Activated CD8-positive, alpha-beta T cell treated with anti-CD3 and anti-CD28 coated beads, Interleukin-2, amount 10 ng/mL, durations not matched to agents 7 days and 5 days (primary cell): ENCODE measurements around the gene SLC29A3. TPM values are rescaled to one million over a fixed set of nuclear protein-coding genes. Genes with fewer than 3 reads are reported as not detected.

Source experiments
- ATAC-seq: fragments of 150-1000 bp; cut with Tn5 transposase; one replicate; pipeline ENCODE4 v1.10.0; 2021; ENCODE audit warnings: moderate library complexity
- CTCF ChIA-PET: fragments of 350-600 bp; sonication (Branson Sonifier 250); formaldehyde crosslinking; loops from one replicate; lab custom pipeline; 2021; ENCODE audit warnings: antibody characterized with exemption; lab: Charles Lee
- POLR2A ChIA-PET: fragments of 350-600 bp; sonication (Branson Sonifier 250); formaldehyde crosslinking; loops from one replicate; lab custom pipeline; 2021; ENCODE audit warnings: antibody characterized with exemption; lab: Charles Lee
- DNase-seq: peaks from one replicate; pipeline ENCODE4 v3.0.0-alpha.2; 2020
- H3K27ac Mint-ChIP-seq: one replicate; pipeline ENCODE4 v1.8.0; 2021; ENCODE audit warnings: mild to moderate bottlenecking, mixed read lengths
- H3K27me3 Mint-ChIP-seq: one replicate; pipeline ENCODE4 v1.8.0; 2021; ENCODE audit warnings: low read depth, mixed read lengths
- H3K36me3 Mint-ChIP-seq: one replicate; pipeline ENCODE4 v1.8.0; 2021; ENCODE audit warnings: low read depth, mixed read lengths
- H3K4me1 Mint-ChIP-seq: one replicate; pipeline ENCODE4 v1.8.0; 2021; ENCODE audit warnings: low read depth, mixed read lengths
- H3K4me3 Mint-ChIP-seq: one replicate; pipeline ENCODE4 v1.8.0; 2021; ENCODE audit warnings: mild to moderate bottlenecking, mixed read lengths
- H3K9me3 Mint-ChIP-seq: one replicate; pipeline ENCODE4 v1.8.0; 2022; ENCODE audit warnings: mixed read lengths; ENCODE audit not compliant: insufficient read depth
- total RNA-seq, 2 experiments: library from RNA; stranded (reverse); gene quantifications; one replicate each; pipeline ENCODE4 v1.2.3, GENCODE V29; 2021

Gene SLC29A3
- total RNA-seq, 2 experiments from 2014 or later: 3.0 to 3.4 TPM

DNA sequence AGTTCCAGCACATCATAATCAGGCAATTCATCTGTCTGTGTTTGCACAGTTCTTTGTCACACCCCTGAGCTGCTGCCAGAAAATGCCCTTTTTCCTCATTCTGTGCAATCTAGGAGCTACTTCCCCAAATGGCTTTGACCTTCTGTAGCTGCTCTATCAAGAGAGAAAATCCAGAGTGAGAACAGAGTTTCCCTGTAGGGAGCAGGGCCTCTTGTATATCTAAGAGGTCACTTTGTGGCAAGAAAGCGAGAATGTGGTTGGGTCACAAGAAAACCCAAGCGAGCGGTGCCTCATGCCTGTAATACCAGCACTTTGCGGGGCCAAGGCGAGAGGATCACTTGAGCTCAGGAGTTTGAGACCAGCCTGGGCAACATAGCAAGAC lies 24.3 kb downstream of the SLC29A3 start:
- Mint-ChIP-seq H3K27me3 (no peaks in the 10 kb centered on the region), H3K4me3 (no peak overlapping the region), H3K4me1 (no peaks in the 10 kb centered on the region), H3K27ac (no peak overlapping the region), H3K36me3 (no peaks in the 10 kb centered on the region), H3K9me3 (no peaks in the 10 kb centered on the region)
- ChIA-PET CTCF (interaction anchor here (0.8 kb wide), 1 partner anchor 34 kb away, joined by 3 read pairs; no protein-coding TSS in a partner anchor), POLR2A (interaction anchor here (1.6 kb wide), 1 partner anchor 21 kb away, joined by 3 read pairs; no protein-coding TSS in a partner anchor)
- ATAC-seq: no peak
- no peak for DNase-seq

DNA sequence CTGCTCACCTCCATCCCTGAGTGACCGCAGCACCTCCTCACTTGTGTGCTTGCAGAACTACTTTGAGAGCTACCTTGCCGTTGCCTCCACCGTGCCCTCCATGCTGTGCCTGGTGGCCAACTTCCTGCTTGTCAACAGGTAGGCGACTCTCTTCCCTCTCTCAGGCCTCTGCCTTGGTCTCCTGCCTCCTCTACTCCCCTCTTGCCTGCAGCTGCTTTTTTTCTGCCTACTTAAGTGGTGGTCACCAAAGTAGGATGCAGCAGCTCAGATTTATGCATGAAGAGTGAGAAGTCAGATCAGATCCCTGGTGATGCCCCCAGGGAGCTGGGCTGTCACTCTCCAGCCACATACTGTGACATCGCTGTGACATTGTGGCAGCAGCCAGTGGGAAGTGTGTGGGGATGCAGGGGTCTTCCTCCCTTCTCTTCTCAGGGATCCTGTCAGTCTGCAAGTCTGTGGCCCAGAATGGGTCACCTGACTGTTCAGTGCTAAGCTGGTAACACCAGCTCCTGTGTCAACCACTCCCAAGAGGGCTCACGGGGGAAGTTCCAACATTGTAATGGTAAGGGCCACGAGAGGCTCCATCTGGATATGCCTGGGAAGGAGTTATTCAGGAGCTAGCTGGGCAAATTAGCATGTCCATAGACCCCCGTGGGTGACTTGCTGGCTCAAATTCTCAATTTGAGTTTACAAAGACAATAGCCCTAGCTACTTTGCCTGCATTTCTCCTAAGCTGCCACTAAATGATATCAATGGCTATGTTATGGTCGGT lies 25.3 kb downstream of the SLC29A3 start:
- H3K27me3 Mint-ChIP-seq: no peaks in the 10 kb centered on the region
- H3K27ac Mint-ChIP-seq: no peak overlapping the region
- no peaks in the 10 kb centered on the region for H3K4me1 Mint-ChIP-seq
- ATAC-seq (no peak), DNase-seq (no peak)
- H3K9me3 Mint-ChIP-seq: no peaks in the 10 kb centered on the region
- H3K4me3 Mint-ChIP-seq: no peak overlapping the region
- CTCF ChIA-PET: interaction anchor here (0.8 kb wide), 1 partner anchor 33 kb away, joined by 3 read pairs; no protein-coding TSS in a partner anchor
- POLR2A ChIA-PET: interaction anchor here (1.6 kb wide), 1 partner anchor 20 kb away, joined by 3 read pairs; no protein-coding TSS in a partner anchor
- no peaks in the 10 kb centered on the region for H3K36me3 Mint-ChIP-seq

DNA sequence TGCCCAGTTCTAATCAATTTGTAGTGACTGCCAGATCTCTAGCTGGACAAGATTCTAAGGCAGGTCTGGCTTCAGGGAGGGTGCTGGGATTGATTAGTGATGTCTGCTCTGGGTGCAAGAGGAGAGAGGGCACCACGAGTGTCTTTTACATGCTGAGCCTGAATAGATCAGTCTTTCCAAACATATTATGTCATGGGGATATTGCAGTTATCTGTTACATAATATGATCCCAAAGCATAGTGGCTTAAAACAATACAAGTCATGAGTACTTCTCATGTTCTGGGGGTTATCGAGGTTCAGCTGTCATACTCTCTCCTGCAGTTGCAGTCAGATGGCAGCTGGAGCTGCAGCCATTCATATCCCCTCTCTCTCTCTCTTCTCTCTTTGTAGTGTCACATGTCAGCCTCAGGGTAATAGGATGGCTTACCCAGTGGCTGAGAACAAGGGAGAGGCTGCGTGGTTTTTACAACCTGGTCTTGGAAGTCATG lies 26.0 kb downstream of the SLC29A3 start:
- H3K27ac Mint-ChIP-seq: peak overlapping the region; percentile 29
- H3K9me3 Mint-ChIP-seq: no peaks in the 10 kb centered on the region
- no peak overlapping the region for H3K4me3 Mint-ChIP-seq
- no peak for ATAC-seq
- POLR2A ChIA-PET: interaction anchor here (1.6 kb wide), 1 partner anchor 20 kb away, joined by 3 read pairs; no protein-coding TSS in a partner anchor
- H3K27me3 Mint-ChIP-seq: no peaks in the 10 kb centered on the region
- H3K4me1 Mint-ChIP-seq: no peaks in the 10 kb centered on the region
- CTCF ChIA-PET: no interaction called here
- DNase-seq: no peak
- H3K36me3 Mint-ChIP-seq: no peaks in the 10 kb centered on the region

DNA sequence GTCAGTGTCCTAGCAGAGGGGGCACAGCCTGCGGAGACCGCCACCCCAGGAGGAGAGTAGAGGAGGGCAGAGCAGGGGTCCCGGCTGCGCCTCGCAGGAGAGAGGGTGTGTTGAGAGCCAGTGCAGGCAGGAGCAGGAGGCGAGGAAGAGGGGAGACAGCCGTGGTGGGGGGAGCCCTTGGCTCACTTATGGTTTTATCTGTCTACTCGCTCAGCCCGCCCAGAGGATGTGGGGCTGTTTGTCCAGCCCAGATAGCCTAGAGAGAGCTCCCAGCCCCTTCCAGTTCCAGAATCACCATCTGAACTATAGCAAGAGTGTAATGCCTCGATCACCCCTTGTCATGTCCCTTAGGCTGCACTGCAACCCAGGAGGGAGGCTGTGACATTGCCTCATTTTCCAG lies 26.6 kb downstream of the SLC29A3 start:
- H3K9me3 Mint-ChIP-seq: no peaks in the 10 kb centered on the region
- no peaks in the 10 kb centered on the region for H3K27me3 Mint-ChIP-seq
- ATAC-seq (no peak), DNase-seq (no peak)
- H3K4me3 Mint-ChIP-seq: no peak overlapping the region
- POLR2A ChIA-PET: no interaction called here
- no peak overlapping the region for H3K27ac Mint-ChIP-seq
- H3K4me1 Mint-ChIP-seq: peaks cover 3% of the 10 kb centered on the region
- no peaks in the 10 kb centered on the region for H3K36me3 Mint-ChIP-seq
- CTCF ChIA-PET: no interaction called here

DNA sequence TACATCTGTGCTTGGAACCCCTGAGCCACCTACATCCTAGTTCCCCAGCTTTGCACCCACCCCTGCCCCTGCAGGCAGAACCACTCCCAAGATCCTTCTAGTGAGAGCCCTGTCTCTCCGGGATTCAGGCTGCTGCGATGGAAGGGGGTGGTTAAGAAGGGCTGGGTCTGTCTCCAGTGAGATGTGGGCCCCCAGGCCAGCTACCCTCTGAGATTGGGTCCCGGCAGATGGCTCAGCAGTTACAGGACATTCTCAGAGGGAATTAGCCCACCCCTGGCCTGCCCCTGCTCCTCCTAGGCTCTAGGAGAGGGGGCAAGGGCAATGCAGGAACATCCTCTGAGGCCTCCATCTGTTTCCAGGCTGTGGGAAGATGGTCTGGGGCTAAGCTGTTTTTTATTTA lies 27.7 kb downstream of the SLC29A3 start:
- peaks cover 11% of the 10 kb centered on the region for H3K4me1 Mint-ChIP-seq
- ChIA-PET POLR2A (no interaction called here), CTCF (no interaction called here)
- H3K27ac Mint-ChIP-seq: no peak overlapping the region
- ATAC-seq (no peak), DNase-seq (no peak)
- H3K4me3 Mint-ChIP-seq: no peak overlapping the region
- H3K36me3 Mint-ChIP-seq: no peaks in the 10 kb centered on the region
- no peaks in the 10 kb centered on the region for H3K9me3 Mint-ChIP-seq
- H3K27me3 Mint-ChIP-seq: no peaks in the 10 kb centered on the region

DNA sequence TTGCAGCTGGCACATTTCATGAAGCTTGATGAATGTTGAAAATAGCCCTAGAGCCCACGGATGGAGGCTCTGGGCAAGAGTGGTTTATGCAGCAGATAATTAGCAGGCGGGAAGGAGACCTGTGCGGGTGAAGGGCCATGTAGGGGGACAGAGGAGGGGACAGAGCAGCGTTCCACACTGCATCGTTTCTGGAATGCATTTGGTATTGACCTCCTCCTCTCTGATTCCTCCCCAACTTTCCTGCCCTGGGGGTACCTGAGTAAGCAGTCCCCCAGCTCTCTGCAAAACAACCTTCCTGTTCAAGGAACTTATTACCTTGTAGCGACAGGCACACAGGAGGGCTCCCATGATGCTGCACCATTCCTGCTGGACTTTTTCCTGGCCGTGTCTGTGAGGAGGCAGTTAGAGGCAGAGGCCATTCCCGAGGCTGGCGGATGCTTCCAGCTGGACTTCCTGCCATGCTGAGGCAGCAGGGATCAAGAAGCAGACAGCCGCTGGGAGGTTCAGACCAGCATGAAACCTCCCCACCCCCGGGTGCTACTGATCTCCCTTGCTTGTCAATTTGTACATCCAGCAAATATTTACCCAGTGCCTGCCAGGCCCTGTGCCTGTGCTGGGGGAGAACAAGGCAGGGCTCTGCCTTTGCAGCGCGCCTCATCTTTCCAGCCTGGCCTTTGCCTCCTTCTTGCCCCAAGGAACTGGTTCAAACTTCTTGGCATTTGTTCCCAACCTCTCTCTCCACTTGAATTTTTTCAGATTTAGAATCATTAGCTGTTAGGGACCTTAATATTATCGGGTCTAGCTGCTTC lies 28.7 kb downstream of the SLC29A3 start:
- ChIA-PET POLR2A (no interaction called here), CTCF (interaction anchor here (1.6 kb wide), 1 partner anchor 37 kb away, joined by 5 read pairs; no protein-coding TSS in a partner anchor)
- ATAC-seq (no peak), DNase-seq (no peak)
- H3K4me3 Mint-ChIP-seq: no peak overlapping the region
- H3K36me3 Mint-ChIP-seq: no peaks in the 10 kb centered on the region
- no peaks in the 10 kb centered on the region for H3K9me3 Mint-ChIP-seq
- peaks cover 11% of the 10 kb centered on the region for H3K4me1 Mint-ChIP-seq
- no peak overlapping the region for H3K27ac Mint-ChIP-seq
- H3K27me3 Mint-ChIP-seq: no peaks in the 10 kb centered on the region

DNA sequence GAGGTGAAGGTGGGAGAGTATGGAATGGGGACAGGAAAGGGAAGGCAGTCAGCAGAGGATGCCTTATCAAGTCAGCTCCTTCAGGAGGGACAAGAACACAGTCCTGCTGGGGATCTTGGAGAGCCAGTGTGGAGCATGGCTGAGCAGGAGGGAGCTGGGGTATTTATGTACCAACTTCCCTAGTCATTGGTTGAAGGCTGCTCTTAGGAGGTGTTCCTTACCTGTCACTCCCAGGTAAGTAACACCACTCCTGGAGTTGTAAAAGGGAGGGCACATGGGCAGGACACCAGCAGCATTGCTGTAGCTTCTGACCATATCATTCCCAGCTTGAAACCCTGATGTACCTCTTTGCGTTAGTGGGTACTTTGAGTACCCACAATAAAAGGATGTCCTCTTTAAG lies 29.8 kb downstream of the SLC29A3 start:
- no peaks in the 10 kb centered on the region for H3K9me3 Mint-ChIP-seq
- no peaks in the 10 kb centered on the region for H3K27me3 Mint-ChIP-seq
- H3K36me3 Mint-ChIP-seq: no peaks in the 10 kb centered on the region
- DNase-seq: no peak
- ChIA-PET POLR2A (interaction anchor here (0.9 kb wide), 1 partner anchor 29 kb away, joined by 3 read pairs; no protein-coding TSS in a partner anchor), CTCF (interaction anchor here (1.6 kb wide), 1 partner anchor 36 kb away, joined by 5 read pairs; no protein-coding TSS in a partner anchor)
- no peak for ATAC-seq
- H3K27ac Mint-ChIP-seq: no peak overlapping the region
- peaks cover 15% of the 10 kb centered on the region for H3K4me1 Mint-ChIP-seq
- no peak overlapping the region for H3K4me3 Mint-ChIP-seq

DNA sequence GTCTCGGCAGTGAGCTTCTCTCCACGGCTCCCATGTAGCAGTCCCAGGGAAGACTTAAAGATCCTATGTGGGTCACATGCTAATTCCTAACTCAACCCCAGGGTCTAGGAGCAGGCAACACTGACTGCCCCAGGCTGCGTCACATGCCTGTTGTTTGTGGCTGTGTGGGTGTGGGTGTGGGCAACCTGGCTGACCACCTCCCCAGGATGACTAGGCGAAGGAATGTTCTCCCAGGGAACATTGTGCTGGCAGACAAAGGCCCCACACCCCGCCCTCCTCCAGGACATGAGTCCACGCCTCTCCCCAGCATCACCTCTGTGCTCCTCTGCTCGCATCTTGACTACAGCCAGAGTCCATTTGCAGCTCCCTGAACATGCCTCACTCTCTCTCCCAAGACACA lies 30.3 kb downstream of the SLC29A3 start:
- Mint-ChIP-seq H3K27ac (no peak overlapping the region), H3K4me3 (no peak overlapping the region), H3K27me3 (no peaks in the 10 kb centered on the region), H3K9me3 (no peaks in the 10 kb centered on the region), H3K4me1 (peaks cover 15% of the 10 kb centered on the region), H3K36me3 (no peaks in the 10 kb centered on the region)
- ChIA-PET POLR2A (interaction anchor here (0.9 kb wide), 1 partner anchor 30 kb away, joined by 3 read pairs; no protein-coding TSS in a partner anchor), CTCF (interaction anchor here (1.6 kb wide), 1 partner anchor 35 kb away, joined by 5 read pairs; no protein-coding TSS in a partner anchor)
- ATAC-seq (no peak), DNase-seq (no peak)

DNA sequence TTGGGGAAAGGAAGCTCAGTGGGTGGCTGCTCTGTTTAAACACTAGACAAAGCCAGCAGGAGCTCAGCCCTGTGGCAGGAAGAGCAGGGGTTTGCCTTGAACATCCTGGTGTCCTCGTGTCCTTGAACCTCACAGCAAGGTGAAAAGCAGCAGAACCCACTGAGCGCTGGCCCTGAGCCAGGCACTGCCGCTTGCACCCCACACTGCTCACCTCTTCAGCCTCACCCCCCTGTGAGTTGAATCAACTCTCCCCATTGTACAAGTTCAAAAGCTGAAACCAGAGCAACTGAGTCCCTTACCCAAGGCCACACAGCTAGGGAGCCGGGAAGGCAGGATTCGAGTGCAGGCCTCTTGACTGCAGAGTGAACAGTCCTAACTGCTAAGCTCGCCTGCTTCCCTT lies 32.0 kb downstream of the SLC29A3 start:
- peaks cover 15% of the 10 kb centered on the region for H3K4me1 Mint-ChIP-seq
- no peaks in the 10 kb centered on the region for H3K27me3 Mint-ChIP-seq
- DNase-seq: no peak
- H3K36me3 Mint-ChIP-seq: no peaks in the 10 kb centered on the region
- ChIA-PET CTCF (interaction anchor here (0.7 to 1.1 kb wide), 3 partner anchors 8 to 347 kb away, joined by 3 to 4 read pairs (median 4); no protein-coding TSS in a partner anchor), POLR2A (interaction anchor here (0.7 kb wide), 1 partner anchor 30 kb away, joined by 3 read pairs; no protein-coding TSS in a partner anchor)
- H3K4me3 Mint-ChIP-seq: no peak overlapping the region
- peak; percentile 60 for ATAC-seq
- H3K9me3 Mint-ChIP-seq: no peaks in the 10 kb centered on the region
- H3K27ac Mint-ChIP-seq: no peak overlapping the region

DNA sequence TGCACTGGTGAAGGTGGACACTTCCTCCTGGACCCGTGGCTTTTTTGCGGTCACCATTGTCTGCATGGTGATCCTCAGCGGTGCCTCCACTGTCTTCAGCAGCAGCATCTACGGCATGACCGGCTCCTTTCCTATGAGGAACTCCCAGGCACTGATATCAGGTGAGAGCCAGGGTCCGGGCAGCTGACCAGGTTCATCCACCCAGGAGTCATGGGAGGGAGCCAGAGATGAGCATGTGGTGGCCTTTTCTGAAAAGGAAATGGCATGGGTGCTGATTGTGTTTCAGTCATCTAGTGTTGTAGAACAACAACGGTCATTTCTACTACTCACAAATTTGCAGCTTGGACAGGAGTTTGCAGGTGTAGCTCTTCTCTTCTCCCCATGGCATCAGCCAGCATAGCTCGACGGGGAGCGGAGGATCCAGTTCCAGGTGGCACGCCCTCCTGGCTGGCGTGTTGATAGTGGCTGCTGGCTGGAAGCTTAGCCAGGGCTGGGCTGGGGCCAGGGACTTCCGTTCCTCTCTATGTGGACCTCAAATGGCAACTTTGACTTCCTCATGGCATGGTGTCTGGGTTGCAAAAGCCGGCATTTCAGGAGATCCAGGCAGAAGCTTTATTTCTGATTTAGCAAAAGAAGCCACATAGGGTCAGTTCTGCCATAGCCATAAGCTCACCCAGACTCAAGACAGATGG lies 32.7 kb downstream of the SLC29A3 start:
- ChIA-PET CTCF (interaction anchor here (0.6 to 1.0 kb wide), 2 partner anchors 341 to 346 kb away, joined by 3 to 4 read pairs; no protein-coding TSS in a partner anchor), POLR2A (no interaction called here)

DNA sequence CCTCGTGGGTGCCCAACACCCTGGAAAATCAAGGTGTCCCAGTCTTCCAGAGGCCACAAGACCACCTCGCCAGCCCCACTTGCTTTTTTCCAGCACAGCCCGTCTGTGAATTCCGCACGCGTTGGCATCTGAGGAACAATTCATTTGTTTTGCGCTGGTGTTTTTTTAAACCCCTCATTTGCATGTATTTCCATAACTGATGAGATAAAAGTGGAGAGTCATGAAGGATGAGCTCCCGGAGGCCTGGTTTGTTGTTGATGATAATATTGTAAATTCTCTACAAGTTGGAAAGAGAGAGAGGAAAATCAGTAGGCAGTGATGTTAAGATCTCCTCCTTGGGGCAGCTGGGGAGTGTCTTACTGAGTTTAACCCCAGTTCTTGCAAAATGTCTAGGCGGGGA lies 34.6 kb downstream of the SLC29A3 start:
- H3K36me3 Mint-ChIP-seq: no peaks in the 10 kb centered on the region
- H3K9me3 Mint-ChIP-seq: no peaks in the 10 kb centered on the region
- H3K4me1 Mint-ChIP-seq: peaks cover 15% of the 10 kb centered on the region
- no peak for ATAC-seq
- CTCF ChIA-PET: no interaction called here
- H3K4me3 Mint-ChIP-seq: no peak overlapping the region
- H3K27ac Mint-ChIP-seq: no peak overlapping the region
- H3K27me3 Mint-ChIP-seq: no peaks in the 10 kb centered on the region
- POLR2A ChIA-PET: no interaction called here
- no peak for DNase-seq

More for the DNA sequence above, 32.7 kb downstream of the SLC29A3 start:
- no peaks in the 10 kb centered on the region for H3K9me3 Mint-ChIP-seq
- ATAC-seq (no peak), DNase-seq (no peak)
- H3K27me3 Mint-ChIP-seq: no peaks in the 10 kb centered on the region
- H3K36me3 Mint-ChIP-seq: no peaks in the 10 kb centered on the region
- no peak overlapping the region for H3K27ac Mint-ChIP-seq
- H3K4me1 Mint-ChIP-seq: peaks cover 15% of the 10 kb centered on the region
- no peak overlapping the region for H3K4me3 Mint-ChIP-seq
